ENCODE measurements around the gene ZDHHC21.

Gene ZDHHC21

GRCh38 chr9:14618836-14619420, 74.3 kb downstream of the ZDHHC21 start:
- in situ Hi-C loops (cut with HindIII; ENCODE audit: low sequenced_read_pairs), result no loop called here

GRCh38 chr9:14616188-14616982, 76.8 kb downstream of the ZDHHC21 start:
- in situ Hi-C loops (cut with HindIII; ENCODE audit: low sequenced_read_pairs), result no loop called here

GRCh38 chr9:14608540-14608939, 84.7 kb downstream of the ZDHHC21 start:
- in situ Hi-C loops (cut with HindIII; ENCODE audit: low sequenced_read_pairs), result no loop called here

GRCh38 chr9:14597171-14597799, 95.9 kb downstream of the ZDHHC21 start:
- in situ Hi-C loops (cut with HindIII; ENCODE audit: low sequenced_read_pairs), result no loop called here

- in situ Hi-C loops (cut with HindIII; ENCODE audit: low sequenced_read_pairs), result no loop called here
Measured at GRCh38 chr9:14593406-14593805, 99.8 kb downstream of the ZDHHC21 start.

- in situ Hi-C loops (cut with HindIII; ENCODE audit: low sequenced_read_pairs), result no loop called here
Measured at GRCh38 chr9:14591411-14591810, 101.8 kb downstream of the ZDHHC21 start.

- in situ Hi-C loops (cut with HindIII; ENCODE audit: low sequenced_read_pairs), result no loop called here
Measured at GRCh38 chr9:14585730-14586473, 107.3 kb downstream of the ZDHHC21 start.

- in situ Hi-C loops (cut with HindIII; ENCODE audit: low sequenced_read_pairs), result no loop called here
Measured at GRCh38 chr9:14584571-14584970, 108.7 kb downstream of the ZDHHC21 start.

- in situ Hi-C loops (cut with HindIII; ENCODE audit: low sequenced_read_pairs), result no loop called here
Measured at GRCh38 chr9:14578030-14578429, 115.2 kb downstream of the ZDHHC21 start.

GRCh38 chr9:14574173-14574572, 119.1 kb downstream of the ZDHHC21 start:
- in situ Hi-C loops (cut with HindIII; ENCODE audit: low sequenced_read_pairs), result no loop called here

- in situ Hi-C loops (cut with HindIII; ENCODE audit: low sequenced_read_pairs), result no loop called here
Measured at GRCh38 chr9:14573319-14573718, 119.9 kb downstream of the ZDHHC21 start.

- in situ Hi-C loops (cut with HindIII; ENCODE audit: low sequenced_read_pairs), result no loop called here
Measured at GRCh38 chr9:14565352-14566016, 127.7 kb downstream of the ZDHHC21 start.

- in situ Hi-C loops (cut with HindIII; ENCODE audit: low sequenced_read_pairs), result no loop called here
Measured at GRCh38 chr9:14563902-14564624, 129.2 kb downstream of the ZDHHC21 start.

- in situ Hi-C loops (cut with HindIII; ENCODE audit: low sequenced_read_pairs), result no loop called here
Measured at GRCh38 chr9:14561929-14562405, 131.3 kb downstream of the ZDHHC21 start.
